ENCODE results near the gene PUM2. TPM values are rescaled to one million over a fixed set of nuclear protein-coding genes. Genes with fewer than 3 reads are reported as not detected.

Gene PUM2
- total and polyA plus RNA-seq, 2 of the 13 experiments (the other 11 are each of a cell fraction or from before 2014, with no cell fraction given): 69.6 to 69.8 TPM

GRCh38 chr2:20326163-20326780, 24.4 kb downstream of the PUM2 start (continued):
- TF ChIP-seq, protein P1, sequence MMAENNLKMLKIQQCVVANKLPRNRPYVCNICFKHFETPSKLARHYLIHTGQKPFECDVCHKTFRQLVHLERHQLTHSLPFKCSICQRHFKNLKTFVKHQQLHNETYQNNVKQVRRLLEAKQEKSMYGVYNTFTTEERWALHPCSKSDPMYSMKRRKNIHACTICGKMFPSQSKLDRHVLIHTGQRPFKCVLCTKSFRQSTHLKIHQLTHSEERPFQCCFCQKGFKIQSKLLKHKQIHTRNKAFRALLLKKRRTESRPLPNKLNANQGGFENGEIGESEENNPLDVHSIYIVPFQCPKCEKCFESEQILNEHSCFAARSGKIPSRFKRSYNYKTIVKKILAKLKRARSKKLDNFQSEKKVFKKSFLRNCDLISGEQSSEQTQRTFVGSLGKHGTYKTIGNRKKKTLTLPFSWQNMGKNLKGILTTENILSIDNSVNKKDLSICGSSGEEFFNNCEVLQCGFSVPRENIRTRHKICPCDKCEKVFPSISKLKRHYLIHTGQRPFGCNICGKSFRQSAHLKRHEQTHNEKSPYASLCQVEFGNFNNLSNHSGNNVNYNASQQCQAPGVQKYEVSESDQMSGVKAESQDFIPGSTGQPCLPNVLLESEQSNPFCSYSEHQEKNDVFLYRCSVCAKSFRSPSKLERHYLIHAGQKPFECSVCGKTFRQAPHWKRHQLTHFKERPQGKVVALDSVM (CRISPR knock-in tag; IDR thresholded peaks at IDR 0.05): peak; percentile 29; the same call in 1 of the 2 replicates
- TF ChIP-seq STAG1 (CRISPR knock-in tag; IDR thresholded peaks at IDR 0.05) (peak; percentile 66), CTCF (CRISPR knock-in tag; IDR thresholded peaks at IDR 0.05) (peak; percentile 88), GATAD2A (CRISPR knock-in tag; IDR thresholded peaks at IDR 0.05) (0 out of 2 replicates have a peak, but pooled peaks have one; percentile 18), RBM22 (optimal IDR thresholded peaks at IDR 0.05; ENCODE audit: low read length) (peak; percentile 24), ARID5B (CRISPR knock-in tag; IDR thresholded peaks at IDR 0.05) (0 out of 2 replicates have a peak, but pooled peaks have one; percentile 8)
- TF ChIP-seq, protein P2, sequence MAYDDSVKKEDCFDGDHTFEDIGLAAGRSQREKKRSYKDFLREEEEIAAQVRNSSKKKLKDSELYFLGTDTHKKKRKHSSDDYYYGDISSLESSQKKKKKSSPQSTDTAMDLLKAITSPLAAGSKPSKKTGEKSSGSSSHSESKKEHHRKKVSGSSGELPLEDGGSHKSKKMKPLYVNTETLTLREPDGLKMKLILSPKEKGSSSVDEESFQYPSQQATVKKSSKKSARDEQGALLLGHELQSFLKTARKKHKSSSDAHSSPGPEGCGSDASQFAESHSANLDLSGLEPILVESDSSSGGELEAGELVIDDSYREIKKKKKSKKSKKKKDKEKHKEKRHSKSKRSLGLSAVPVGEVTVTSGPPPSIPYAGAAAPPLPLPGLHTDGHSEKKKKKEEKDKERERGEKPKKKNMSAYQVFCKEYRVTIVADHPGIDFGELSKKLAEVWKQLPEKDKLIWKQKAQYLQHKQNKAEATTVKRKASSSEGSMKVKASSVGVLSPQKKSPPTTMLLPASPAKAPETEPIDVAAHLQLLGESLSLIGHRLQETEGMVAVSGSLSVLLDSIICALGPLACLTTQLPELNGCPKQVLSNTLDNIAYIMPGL (CRISPR knock-in tag; IDR thresholded peaks at IDR 0.05; ENCODE audit: borderline replicate concordance in 1 of 2, low read depth in 1 of 2): peak; percentile 29 to 61; a peak in 1 of 4 replicates
